Activated T-helper 2 cell treated with anti-CD3 and anti-CD28 coated beads, Interferon-gamma antibody, Interleukin-2, Interleukin-4, amounts not matched to agents 10 μg/mL and 5 μg/mL and 100 μg/mL, durations not matched to agents 14 hours and 24 hours and 36 hours (primary cell): ENCODE measurements around the gene PNPLA1. TPM values are rescaled to one million over a fixed set of nuclear protein-coding genes. Genes with fewer than 3 reads are reported as not detected.

Source experiments
- DNase-seq: peaks from one replicate; pipeline ENCODE4 v3.0.0; 2021; ENCODE audit warnings: low spot score
- H3K27ac Mint-ChIP-seq: one replicate; pipeline ENCODE4 v1.8.0; 2021; ENCODE audit warnings: mixed read lengths
- H3K27me3 Mint-ChIP-seq: one replicate; pipeline ENCODE4 v1.8.0; 2021; ENCODE audit warnings: low read depth, mixed read lengths
- H3K36me3 Mint-ChIP-seq: one replicate; pipeline ENCODE4 v1.8.0; 2021; ENCODE audit warnings: low read depth, mixed read lengths
- H3K4me1 Mint-ChIP-seq: one replicate; pipeline ENCODE4 v1.8.0; 2021; ENCODE audit warnings: low read depth, mixed read lengths
- H3K4me3 Mint-ChIP-seq: one replicate; pipeline ENCODE4 v1.8.0; 2021; ENCODE audit warnings: low read depth, mild to moderate bottlenecking, moderate library complexity, mixed read lengths
- H3K9me3 Mint-ChIP-seq: one replicate; pipeline ENCODE4 v1.8.0; 2021; ENCODE audit warnings: mixed read lengths
- intact Hi-C: fragments of 100-400 bp; cut with micrococcal nuclease; formaldehyde crosslinking; loops from one replicate; pipeline ENCODE4 v1.15.1; 2023
- total RNA-seq: library from RNA; stranded (reverse); gene quantifications from 2 replicates; pipeline ENCODE4 v1.2.3, GENCODE V29; 2022

The PNPLA1 gene
- total RNA-seq, 1 donor from 2014 or later: not detected

GRCh38 chr6:36263390-36264000, 6.4 kb upstream of the PNPLA1 start:
- no peak for DNase-seq
- Mint-ChIP-seq H3K9me3 (peaks cover 4% of the 10 kb centered on the region), H3K4me1 (no peaks in the 10 kb centered on the region), H3K4me3 (no peak overlapping the region), H3K27ac (no peak overlapping the region), H3K36me3 (no peaks in the 10 kb centered on the region), H3K27me3 (peaks cover 21% of the 10 kb centered on the region)
- intact Hi-C loops: no loop called here

- Mint-ChIP-seq H3K36me3 (no peaks in the 10 kb centered on the region), H3K9me3 (peaks cover 4% of the 10 kb centered on the region), H3K27me3 (peaks cover 13% of the 10 kb centered on the region), H3K4me3 (no peak overlapping the region), H3K27ac (no peak overlapping the region), H3K4me1 (no peaks in the 10 kb centered on the region)
- DNase-seq: no peak
- intact Hi-C loops: no loop called here
These were observed 4.1 kb upstream of the PNPLA1 start for GRCh38 chr6:36265744-36266143.

GRCh38 chr6:36266913-36267644, 2.8 kb upstream of the PNPLA1 start:
- Mint-ChIP-seq H3K27ac (no peak overlapping the region), H3K36me3 (no peaks in the 10 kb centered on the region), H3K4me3 (no peak overlapping the region), H3K9me3 (peaks cover 4% of the 10 kb centered on the region), H3K27me3 (peaks cover 12% of the 10 kb centered on the region), H3K4me1 (no peaks in the 10 kb centered on the region)
- no peak for DNase-seq
- intact Hi-C loops: no loop called here

- intact Hi-C loops: no loop called here
- no peak overlapping the region for H3K4me3 Mint-ChIP-seq
- no peak overlapping the region for H3K27ac Mint-ChIP-seq
- H3K4me1 Mint-ChIP-seq: no peaks in the 10 kb centered on the region
- no peak for DNase-seq
- peaks cover 4% of the 10 kb centered on the region for H3K9me3 Mint-ChIP-seq
- no peaks in the 10 kb centered on the region for H3K36me3 Mint-ChIP-seq
- H3K27me3 Mint-ChIP-seq: peaks cover 10% of the 10 kb centered on the region
These were observed 2.0 kb upstream of the PNPLA1 start for GRCh38 chr6:36267731-36268477.

GRCh38 chr6:36268478-36269275, 1.2 kb upstream of the PNPLA1 start:
- Mint-ChIP-seq H3K27me3 (peaks cover 8% of the 10 kb centered on the region), H3K4me1 (no peaks in the 10 kb centered on the region), H3K4me3 (no peak overlapping the region), H3K36me3 (no peaks in the 10 kb centered on the region), H3K9me3 (peaks cover 4% of the 10 kb centered on the region), H3K27ac (no peak overlapping the region)
- intact Hi-C loops: no loop called here
- no peak for DNase-seq

GRCh38 chr6:36272234-36272633, 2.4 kb downstream of the PNPLA1 start:
- DNase-seq: no peak
- Mint-ChIP-seq H3K4me3 (no peak overlapping the region), H3K27me3 (peaks cover 20% of the 10 kb centered on the region), H3K9me3 (no peaks in the 10 kb centered on the region), H3K27ac (no peak overlapping the region), H3K4me1 (no peaks in the 10 kb centered on the region), H3K36me3 (no peaks in the 10 kb centered on the region)
- intact Hi-C loops: no loop called here

GRCh38 chr6:36273067-36273466, 3.2 kb downstream of the PNPLA1 start:
- DNase-seq: no peak
- Mint-ChIP-seq H3K4me1 (no peaks in the 10 kb centered on the region), H3K27ac (no peak overlapping the region), H3K36me3 (no peaks in the 10 kb centered on the region), H3K27me3 (peaks cover 23% of the 10 kb centered on the region), H3K4me3 (no peak overlapping the region), H3K9me3 (no peaks in the 10 kb centered on the region)
- intact Hi-C loops: no loop called here

GRCh38 chr6:36273802-36274514, 4.1 kb downstream of the PNPLA1 start:
- no peak overlapping the region for H3K27ac Mint-ChIP-seq
- H3K27me3 Mint-ChIP-seq: peaks cover 29% of the 10 kb centered on the region
- intact Hi-C loops: no loop called here
- DNase-seq: no peak
- H3K4me1 Mint-ChIP-seq: no peaks in the 10 kb centered on the region
- no peaks in the 10 kb centered on the region for H3K9me3 Mint-ChIP-seq
- H3K4me3 Mint-ChIP-seq: no peak overlapping the region
- no peaks in the 10 kb centered on the region for H3K36me3 Mint-ChIP-seq

GRCh38 chr6:36276581-36277536, 7.0 kb downstream of the PNPLA1 start:
- no peaks in the 10 kb centered on the region for H3K4me1 Mint-ChIP-seq
- intact Hi-C loops: no loop called here

GRCh38 chr6:36277946-36278470, 8.1 kb downstream of the PNPLA1 start:
- H3K27ac Mint-ChIP-seq: no peak overlapping the region
- H3K4me3 Mint-ChIP-seq: no peak overlapping the region
- peaks cover 40% of the 10 kb centered on the region for H3K27me3 Mint-ChIP-seq
- intact Hi-C loops: no loop called here
- no peaks in the 10 kb centered on the region for H3K36me3 Mint-ChIP-seq
- no peak for DNase-seq
- H3K9me3 Mint-ChIP-seq: no peaks in the 10 kb centered on the region
- H3K4me1 Mint-ChIP-seq: no peaks in the 10 kb centered on the region

More at GRCh38 chr6:36276581-36277536, 7.0 kb downstream of the PNPLA1 start:
- no peak overlapping the region for H3K4me3 Mint-ChIP-seq
- H3K27me3 Mint-ChIP-seq: peaks cover 36% of the 10 kb centered on the region
- no peak overlapping the region for H3K27ac Mint-ChIP-seq
- H3K9me3 Mint-ChIP-seq: no peaks in the 10 kb centered on the region
- DNase-seq: no peak
- H3K36me3 Mint-ChIP-seq: no peaks in the 10 kb centered on the region

GRCh38 chr6:36280467-36280866, 10.6 kb downstream of the PNPLA1 start:
- H3K4me3 Mint-ChIP-seq: no peak overlapping the region
- H3K9me3 Mint-ChIP-seq: no peaks in the 10 kb centered on the region
- H3K4me1 Mint-ChIP-seq: no peaks in the 10 kb centered on the region
- intact Hi-C loops: no loop called here
- no peak for DNase-seq
- peaks cover 51% of the 10 kb centered on the region for H3K27me3 Mint-ChIP-seq
- no peaks in the 10 kb centered on the region for H3K36me3 Mint-ChIP-seq
- no peak overlapping the region for H3K27ac Mint-ChIP-seq
